T-cell (primary cell): ENCODE measurements around the gene CPSF4. TPM values are rescaled to one million over a fixed set of nuclear protein-coding genes. Genes with fewer than 3 reads are reported as not detected.

Experiments
- ATAC-seq, 4 experiments: fragments of 200-7000 bp in 3 of 4; fragments of 150-1000 bp in 1 of 4; cut with Tn5 transposase; replicated peaks in 1 of 4; 1 replicate in 3 of 4; 2 replicates in 1 of 4; pipeline ENCODE4 v1.10.0; 2021; ENCODE audit warnings: moderate library complexity in 3 of 4, mild to moderate bottlenecking in 2 of 4, moderate number of reproducible peaks in 1 of 4
- CTCF ChIA-PET, 2 donors: fragments of 300-600 bp; sonication (Branson Sonifier 250); formaldehyde crosslinking; loops; one replicate each; lab custom pipeline; 2022; ENCODE audit warnings: antibody characterized with exemption in 2 of 2; lab: Charles Lee
- POLR2A ChIA-PET, 2 donors: fragments of 300-600 bp; sonication (Branson Sonifier 250); formaldehyde crosslinking; loops; one replicate each; lab custom pipeline; 2022; ENCODE audit warnings: antibody characterized with exemption in 2 of 2; lab: Charles Lee
- DNase-seq, 35 experiments: peaks; one replicate each; pipeline versions ENCODE4 v3.0.0 to v3.0.0-alpha.2; 2013 to 2023
- H3K27ac ChIP-seq: one replicate; pipeline ENCODE4 v1.5.1; 2013; ENCODE audit warnings: low read length
- H3K27me3 ChIP-seq, 2 experiments: replicated peaks in 1 of 2; 1 replicate in 1 of 2; 2 replicates in 1 of 2; pipeline versions ENCODE4 v1.6.1 to v1.7.0; 2013; ENCODE audit warnings: low read length in 1 of 2, mixed read lengths in 1 of 2; ENCODE audit not compliant: control insufficient read depth in 2 of 2, insufficient read depth in 2 of 2; ENCODE audit errors: extremely low read depth in 1 of 2
- H3K36me3 ChIP-seq, 2 donors: 1 replicate in 1 of 2; 2 replicates in 1 of 2; pipeline versions ENCODE4 v1.6.1 to v1.7.0; 2013; ENCODE audit warnings: low read length in 1 of 2; ENCODE audit not compliant: control insufficient read depth in 2 of 2, insufficient read depth in 1 of 2; ENCODE audit errors: extremely low read depth in 1 of 2
- H3K4me1 ChIP-seq, 2 experiments: 1 replicate in 1 of 2; 2 replicates in 1 of 2; pipeline versions ENCODE4 v1.6.1 to v1.7.0; 2013; ENCODE audit warnings: low read length in 2 of 2, mixed read lengths in 1 of 2; ENCODE audit not compliant: insufficient read depth in 2 of 2, control insufficient read depth in 1 of 2; ENCODE audit errors: extremely low read depth in 1 of 2
- H3K4me3 ChIP-seq, 2 donors: 1 replicate in 1 of 2; 2 replicates in 1 of 2; pipeline versions ENCODE4 v1.5.1 to v1.7.0; 2013; ENCODE audit warnings: mild to moderate bottlenecking in 2 of 2, low read length in 1 of 2, moderate library complexity in 1 of 2; ENCODE audit not compliant: control insufficient read depth in 1 of 2; ENCODE audit errors: extremely low read depth in 1 of 2
- H3K9me3 ChIP-seq: 2 replicates; pipeline ENCODE4 v1.7.0; 2013
- H3K27ac Mint-ChIP-seq, 2 donors: one replicate each; pipeline ENCODE4 v1.8.0; 2020 to 2021; ENCODE audit warnings: mild to moderate bottlenecking in 2 of 2, mixed read lengths in 2 of 2
- H3K27me3 Mint-ChIP-seq, 2 donors: one replicate each; pipeline ENCODE4 v1.8.0; 2021 to 2022; ENCODE audit warnings: mixed read lengths in 2 of 2
- H3K36me3 Mint-ChIP-seq: one replicate; pipeline ENCODE4 v1.8.0; 2021; ENCODE audit warnings: mixed read lengths
- H3K4me1 Mint-ChIP-seq, 3 donors: one replicate each; pipeline ENCODE4 v1.8.0; 2020 to 2022; ENCODE audit warnings: mixed read lengths in 3 of 3, mild to moderate bottlenecking in 1 of 3
- H3K4me3 Mint-ChIP-seq, 3 donors: one replicate each; pipeline ENCODE4 v1.8.0; 2020 to 2022; ENCODE audit warnings: mild to moderate bottlenecking in 3 of 3, mixed read lengths in 3 of 3, moderate library complexity in 3 of 3
- H3K9me3 Mint-ChIP-seq, 3 donors: one replicate each; pipeline ENCODE4 v1.8.0; 2020 to 2022; ENCODE audit warnings: mixed read lengths in 3 of 3
- WGBS: methylation state at CpG from one replicate; pipeline ENCODE4 v1.1.5; 2013; ENCODE audit warnings: missing lambda C conversion rate; ENCODE audit not compliant: insufficient coverage; 5-methylcytosine and 5-hydroxymethylcytosine counted together
- total RNA-seq, 35 experiments: library from RNA in 6 of 35; stranded (reverse) in 6 of 35; fragments of 120-200 nt in 1 of 35; gene quantifications; one replicate each; pipeline versions ENCODE4 v1.2.1 to v1.2.4 and lab custom pipeline; 2013 to 2026

The CPSF4 gene
- total RNA-seq, 5 donors from 2014 or later (not counting 1 experiment from before 2014, with no cell fraction given): 44.4 to 58.1 (median 52.3) TPM

DNA sequence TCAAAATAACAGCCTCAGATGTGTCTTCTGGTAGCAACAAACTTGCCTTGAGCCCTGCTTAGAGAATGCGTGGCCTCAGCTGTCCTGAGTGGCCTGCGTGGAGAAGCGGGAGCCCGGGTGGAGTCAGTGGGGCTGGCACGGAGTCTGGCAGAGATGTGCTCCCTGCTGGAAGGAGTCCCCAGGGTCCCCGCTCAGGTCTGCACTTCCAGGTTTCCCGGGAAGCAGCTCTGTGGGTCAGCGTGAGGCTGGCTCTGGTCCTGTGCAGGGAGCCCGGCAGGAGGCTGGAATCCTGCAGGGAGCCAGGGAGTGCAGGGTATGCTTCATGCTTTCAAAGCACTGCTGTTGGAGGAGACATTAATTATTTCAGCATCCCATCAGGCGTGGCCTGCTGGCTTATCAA, 10.1 kb downstream of the CPSF4 start:
- Mint-ChIP-seq H3K27ac (no peak overlapping the region), H3K36me3 (peaks cover 26% of the 10 kb centered on the region), H3K4me3 (no peak overlapping the region), H3K4me1 (peaks cover 0 to 2% (median 0%) of the 10 kb centered on the region in 3 donors), H3K27me3 (no peaks in the 10 kb centered on the region), H3K9me3 (no peaks in the 10 kb centered on the region)
- CTCF ChIA-PET: interaction anchor here in 1 of 2 donors (0.6 kb wide), 1 partner anchor 1187 kb away, joined by 5 read pairs; no protein-coding TSS in a partner anchor
- Histone ChIP-seq H3K36me3 (peaks cover 29 to 73% of the 10 kb centered on the region in 2 donors), H3K27me3 (no peaks in the 10 kb centered on the region), H3K27ac (no peak overlapping the region), H3K9me3 (no peaks in the 10 kb centered on the region), H3K4me1 (no peaks in the 10 kb centered on the region), H3K4me3 (no peak overlapping the region)
- POLR2A ChIA-PET: no interaction called here
- WGBS: 97% methylated on average over 9 of the region's 10 CpGs
- DNase-seq (no peak), ATAC-seq (no peak)

DNA sequence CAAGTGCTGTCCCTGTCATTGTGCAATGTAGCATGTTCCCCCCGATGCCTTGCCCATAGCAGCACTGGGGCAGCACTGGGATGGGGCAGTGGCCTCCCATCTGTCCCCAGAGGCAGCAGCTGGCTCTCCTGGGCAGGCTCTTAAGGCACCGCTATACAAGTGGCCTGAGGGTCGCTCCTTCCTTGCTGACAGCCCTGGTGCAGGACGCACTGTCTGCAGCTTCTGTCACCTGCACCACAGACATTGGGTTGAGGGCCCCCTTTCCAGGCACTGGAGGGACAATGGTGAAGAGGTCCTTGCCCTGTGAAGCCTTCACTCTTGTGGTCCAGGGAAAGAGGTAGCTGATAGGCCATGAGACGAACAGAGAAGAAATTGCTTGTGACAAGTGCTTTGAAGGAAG, 10.6 kb downstream of the CPSF4 start:
- Mint-ChIP-seq H3K9me3 (no peaks in the 10 kb centered on the region), H3K27ac (no peak overlapping the region), H3K27me3 (no peaks in the 10 kb centered on the region), H3K4me1 (peaks cover 0 to 2% (median 0%) of the 10 kb centered on the region in 3 donors), H3K36me3 (peaks cover 30% of the 10 kb centered on the region), H3K4me3 (no peak overlapping the region)
- WGBS: 98% methylated on average over 3 of the region's 5 CpGs
- ChIA-PET POLR2A (no interaction called here), CTCF (interaction anchor here in 1 of 2 donors (0.6 kb wide), 1 partner anchor 1187 kb away, joined by 5 read pairs; no protein-coding TSS in a partner anchor)
- no peaks in the 10 kb centered on the region for H3K4me1 ChIP-seq
- ATAC-seq (no peak), DNase-seq (no peak)
- no peaks in the 10 kb centered on the region for H3K9me3 ChIP-seq
- H3K4me3 ChIP-seq: no peak overlapping the region
- no peaks in the 10 kb centered on the region for H3K27me3 ChIP-seq
- H3K36me3 ChIP-seq: peaks cover 33 to 75% of the 10 kb centered on the region in 2 donors
- no peak overlapping the region for H3K27ac ChIP-seq

DNA sequence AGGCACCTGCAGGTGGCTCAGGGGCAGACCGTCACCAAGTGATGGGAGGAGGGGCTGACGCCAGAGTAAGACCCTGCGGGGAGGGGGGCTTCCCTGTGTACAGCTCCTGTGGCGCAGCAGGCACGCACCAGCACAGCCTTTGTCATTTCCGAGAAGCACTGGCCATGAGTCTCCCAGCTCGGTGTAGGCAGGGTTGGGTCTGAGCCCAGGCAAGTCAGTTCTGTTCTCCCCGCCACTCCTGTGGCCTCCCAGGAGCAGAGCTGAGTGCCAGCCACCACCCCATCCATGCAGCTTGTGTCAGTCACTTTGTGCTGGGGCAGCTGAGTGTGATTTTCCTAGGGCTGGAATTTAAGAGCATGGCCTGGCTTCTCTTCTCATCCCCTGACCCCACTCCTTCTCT, 13.2 kb downstream of the CPSF4 start:
- POLR2A ChIA-PET: no interaction called here
- H3K36me3 Mint-ChIP-seq: peaks cover 22% of the 10 kb centered on the region
- DNase-seq: no peak
- H3K27ac ChIP-seq: no peak overlapping the region
- no peaks in the 10 kb centered on the region for H3K4me1 ChIP-seq
- CTCF ChIA-PET: no interaction called here
- H3K27me3 Mint-ChIP-seq: no peaks in the 10 kb centered on the region
- no peaks in the 10 kb centered on the region for H3K4me1 Mint-ChIP-seq
- no peak overlapping the region for H3K4me3 Mint-ChIP-seq
- no peak overlapping the region for H3K27ac Mint-ChIP-seq
- no peaks in the 10 kb centered on the region for H3K27me3 ChIP-seq
- no peaks in the 10 kb centered on the region for H3K9me3 ChIP-seq
- peaks cover 41 to 79% of the 10 kb centered on the region in 2 donors for H3K36me3 ChIP-seq
- no peak for ATAC-seq
- no peak overlapping the region for H3K4me3 ChIP-seq
- 97% methylated on average over 8 of the region's 8 CpGs for WGBS
- H3K9me3 Mint-ChIP-seq: no peaks in the 10 kb centered on the region

DNA sequence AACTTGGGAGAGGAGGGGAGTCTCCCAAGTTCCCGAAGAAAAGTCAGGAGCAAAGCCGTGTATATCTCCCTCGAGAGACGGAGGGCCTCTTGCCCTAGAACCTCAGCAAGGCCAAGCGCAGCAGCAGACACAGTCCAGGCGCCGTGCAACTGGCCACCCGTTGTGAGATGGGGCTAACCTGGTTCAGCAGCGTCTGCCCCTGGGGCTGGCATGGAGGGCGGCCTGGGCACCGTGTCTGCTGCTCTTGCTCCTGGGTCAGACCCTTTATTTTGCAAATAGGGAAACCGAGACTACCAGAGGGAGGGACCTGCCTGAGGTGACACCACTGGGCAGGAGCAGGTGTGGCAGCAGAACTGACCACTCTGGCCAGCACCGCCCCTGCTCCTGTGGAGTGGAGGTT, 13.8 kb downstream of the CPSF4 start:
- H3K4me1 ChIP-seq: no peaks in the 10 kb centered on the region
- no peaks in the 10 kb centered on the region for H3K9me3 ChIP-seq
- Mint-ChIP-seq H3K4me1 (no peaks in the 10 kb centered on the region), H3K4me3 (no peak overlapping the region), H3K9me3 (no peaks in the 10 kb centered on the region), H3K27me3 (no peaks in the 10 kb centered on the region), H3K27ac (no peak overlapping the region), H3K36me3 (peaks cover 24% of the 10 kb centered on the region)
- no peak overlapping the region for H3K27ac ChIP-seq
- ChIA-PET CTCF (no interaction called here), POLR2A (no interaction called here)
- H3K27me3 ChIP-seq: no peaks in the 10 kb centered on the region
- 97% methylated on average over 13 of the region's 13 CpGs for WGBS
- peaks cover 42 to 83% of the 10 kb centered on the region in 2 donors for H3K36me3 ChIP-seq
- H3K4me3 ChIP-seq: no peak overlapping the region
- no peak for ATAC-seq
- no peak for DNase-seq

DNA sequence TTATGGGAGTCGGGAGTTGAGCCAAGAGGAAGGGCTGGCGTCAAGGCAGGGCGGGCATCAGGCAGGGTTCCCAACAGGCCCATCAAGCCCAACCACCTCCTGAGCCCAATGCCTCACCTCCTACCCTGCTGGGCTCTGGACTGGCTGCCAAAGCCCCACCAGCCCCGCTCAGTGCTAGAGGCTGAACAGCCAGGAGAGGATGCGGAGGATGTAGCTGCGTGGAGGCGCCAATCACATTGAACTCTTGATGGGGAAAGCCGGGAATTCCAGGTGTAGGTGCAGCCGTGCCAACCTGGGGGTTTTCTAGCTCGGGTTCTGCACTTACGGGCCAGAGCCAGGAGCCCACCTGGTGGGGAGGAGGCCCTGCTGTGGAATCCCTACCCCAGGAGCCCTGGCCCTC, 14.4 kb downstream of the CPSF4 start:
- H3K4me1 Mint-ChIP-seq: no peaks in the 10 kb centered on the region
- Histone ChIP-seq H3K27ac (no peak overlapping the region), H3K4me3 (no peak overlapping the region), H3K36me3 (peaks cover 41 to 83% of the 10 kb centered on the region in 2 donors), H3K4me1 (no peaks in the 10 kb centered on the region), H3K9me3 (no peaks in the 10 kb centered on the region), H3K27me3 (no peaks in the 10 kb centered on the region)
- no peak for ATAC-seq
- no peak overlapping the region for H3K4me3 Mint-ChIP-seq
- H3K36me3 Mint-ChIP-seq: peaks cover 24% of the 10 kb centered on the region
- POLR2A ChIA-PET: no interaction called here
- 93% methylated on average over 8 of the region's 11 CpGs for WGBS
- H3K27me3 Mint-ChIP-seq: no peaks in the 10 kb centered on the region
- CTCF ChIA-PET: interaction anchor here in 1 of 2 donors (0.6 kb wide), 1 partner anchor 516 kb away, joined by 3 read pairs; no protein-coding TSS in a partner anchor
- H3K9me3 Mint-ChIP-seq: no peaks in the 10 kb centered on the region
- no peak for DNase-seq
- H3K27ac Mint-ChIP-seq: no peak overlapping the region

DNA sequence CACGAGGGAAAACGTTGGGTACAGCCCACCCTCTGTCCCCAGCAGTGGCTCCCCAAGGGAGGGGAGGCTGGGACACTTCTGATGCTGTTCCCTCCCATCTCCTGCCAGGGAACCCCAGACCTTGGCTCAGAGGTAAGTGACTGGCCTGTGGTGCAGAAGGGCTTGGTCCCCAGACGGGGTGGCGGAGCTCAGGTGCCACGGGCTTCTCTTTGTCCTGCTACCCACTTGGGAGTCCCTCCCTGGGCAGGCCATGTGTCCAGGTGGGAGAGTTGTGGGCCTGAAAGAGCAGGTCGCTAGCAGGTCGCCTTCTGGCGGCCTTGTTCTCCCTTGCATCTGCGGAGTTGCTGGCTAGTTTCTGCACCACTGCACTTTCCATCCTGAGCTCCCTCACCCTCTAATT, 17.1 kb downstream of the CPSF4 start:
- Mint-ChIP-seq H3K27me3 (no peaks in the 10 kb centered on the region), H3K36me3 (peaks cover 27% of the 10 kb centered on the region), H3K4me1 (peaks cover 12 to 19% (median 14%) of the 10 kb centered on the region in 3 donors), H3K9me3 (no peaks in the 10 kb centered on the region), H3K27ac (no peak overlapping the region), H3K4me3 (no peak overlapping the region)
- WGBS: 86% methylated on average over 3 of the region's 9 CpGs
- Histone ChIP-seq H3K4me1 (peaks cover 0 to 4% of the 10 kb centered on the region in 2 experiments), H3K9me3 (no peaks in the 10 kb centered on the region), H3K27me3 (no peaks in the 10 kb centered on the region), H3K27ac (no peak overlapping the region), H3K36me3 (peaks cover 39 to 75% of the 10 kb centered on the region in 2 donors), H3K4me3 (no peak overlapping the region)
- peak in 1 of 4 experiments; percentile 4 for ATAC-seq
- ChIA-PET POLR2A (no interaction called here), CTCF (no interaction called here)
- DNase-seq: no peak
